Sigmoid colon (tissue), 7 donors: Measurements from ENCODE around the gene PDHA1. TPM values are rescaled to one million over a fixed set of nuclear protein-coding genes. Genes with fewer than 3 reads are reported as not detected.

Source experiments
- DNase-seq: peaks from one replicate; pipeline ENCODE4 v3.0.0-alpha.2; 2019
- H3K27ac ChIP-seq, 4 donors: fragments of 200-600 bp; sonication (generic); one replicate each; pipeline ENCODE4 v1.5.1; 2016 to 2019; ENCODE audit warnings: mild to moderate bottlenecking in 1 of 4
- H3K27me3 ChIP-seq, 3 donors: fragments of 200-600 bp; sonication (generic); one replicate each; pipeline ENCODE4 v1.5.1; 2019; ENCODE audit warnings: mild to moderate bottlenecking in 1 of 3
- H3K36me3 ChIP-seq, 4 donors: fragments of 200-600 bp; sonication (generic); one replicate each; pipeline ENCODE4 v1.5.1; 2016 to 2019
- H3K4me1 ChIP-seq, 4 donors: fragments of 200-600 bp; sonication (generic); one replicate each; pipeline ENCODE4 v1.5.1; 2017 to 2019
- H3K4me3 ChIP-seq, 4 donors: fragments of 200-600 bp; sonication (generic); one replicate each; pipeline ENCODE4 v1.5.1; 2017 to 2019; ENCODE audit warnings: mild to moderate bottlenecking in 2 of 4, moderate library complexity in 1 of 4
- H3K9me3 ChIP-seq, 4 donors: fragments of 200-600 bp in 3 of 4; sonication (generic) in 3 of 4; one replicate each; pipeline versions ENCODE4 v1.5.1 to v1.6.1; 2013 to 2019
- CTCF ChIP-seq, 4 experiments: fragments of 450-650 bp in 3 of 4; fragments of 200-600 bp in 1 of 4; IDR thresholded peaks; one replicate each; pipeline ENCODE4 v1.5.1; 2016 to 2019; ENCODE audit warnings: antibody characterized with exemption in 4 of 4, mild to moderate bottlenecking in 3 of 4, moderate library complexity in 2 of 4
- EP300 ChIP-seq, 4 donors: sonication (generic); formaldehyde crosslinking; IDR thresholded peaks; one replicate each; pipeline ENCODE4 v1.6.1; 2017; ENCODE audit warnings: antibody characterized with exemption in 4 of 4
- POLR2A ChIP-seq, 2 donors: fragments of 450-650 bp; IDR thresholded peaks; one replicate each; pipeline ENCODE4 v1.6.1; 2016; ENCODE audit warnings: antibody characterized with exemption in 2 of 2, mild to moderate bottlenecking in 2 of 2, moderate library complexity in 2 of 2
- POLR2AphosphoS5 ChIP-seq, 4 donors: sonication (generic); formaldehyde crosslinking; IDR thresholded peaks; one replicate each; pipeline ENCODE4 v1.6.1; 2017; ENCODE audit warnings: antibody characterized with exemption in 4 of 4
- WGBS, 2 donors: extraction: QIAGEN DNeasy Blood & Tissue Kit; methylation state at CpG; one replicate each; pipeline ENCODE4 v1.1.7; 2013; 5-methylcytosine and 5-hydroxymethylcytosine counted together
- intact Hi-C: fragments of 100-400 bp; cut with DNase I; formaldehyde crosslinking; loops from one replicate; pipeline ENCODE4 v1.15.1; 2023
- polyA plus RNA-seq, 3 donors: library from polyadenylated mRNA; stranded (reverse); fragments of 200-250 nt; gene quantifications; one replicate each; pipeline ENCODE4 v1.2.3, GENCODE V29; 2013
- total RNA-seq, 4 donors: library from RNA; depleted of rRNA; stranded (reverse); fragments of >200 nt; gene quantifications; one replicate each; pipeline ENCODE4 v1.1.0, GENCODE V29; 2016
- donor health status: healthy with polysubstance abuse.
- donor health status: Bipolar disorder and iron deficiency.
- donor health status: healthy.

PDHA1 gene
- total and polyA plus RNA-seq, 7 donors, result 51.7 to 222 (median 71.3) TPM

DNA sequence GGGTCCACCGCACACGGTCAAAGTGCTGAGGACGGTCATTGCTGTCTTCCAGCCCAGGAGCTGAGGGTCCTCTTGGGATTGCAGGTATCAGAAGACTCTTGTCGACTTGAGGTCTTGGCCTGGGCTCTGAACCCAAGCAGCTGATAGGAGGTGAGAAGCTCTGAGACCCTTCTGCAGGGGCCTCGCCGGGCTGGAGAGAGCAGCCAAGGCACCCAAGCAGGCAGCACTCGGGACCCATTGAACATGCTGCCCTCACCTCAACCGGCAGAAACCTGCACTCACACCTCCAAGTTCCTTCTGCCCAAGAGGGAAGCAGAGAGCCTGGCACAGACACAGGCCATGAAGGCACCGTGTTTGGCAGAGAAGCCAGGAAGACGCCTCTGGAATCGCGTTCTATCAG is 34.1 kb downstream of the PDHA1 start:
- Histone ChIP-seq H3K4me3 (no peak overlapping the region), H3K9me3 (no peaks in the 10 kb centered on the region), H3K27me3 (peaks cover 0 to 3% (median 0%) of the 10 kb centered on the region in 3 donors), H3K36me3 (no peaks in the 10 kb centered on the region), H3K4me1 (peaks cover 0 to 5% (median 4%) of the 10 kb centered on the region in 4 donors), H3K27ac (no peak overlapping the region)
- intact Hi-C loops, result loop anchor here (10.0 kb wide), 1 partner anchor 137 kb away; the partner anchor contains the start of gene MAP3K15
- WGBS, 2 donors, result 96% methylated on average over 12 of the region's 12 CpGs
- TF ChIP-seq EP300 (IDR thresholded peaks at IDR 0.05) (no peak), POLR2AphosphoS5 (IDR thresholded peaks at IDR 0.05) (no peak), POLR2A (IDR thresholded peaks at IDR 0.05) (no peak), CTCF (IDR thresholded peaks at IDR 0.05) (no peak)
- DNase-seq, result peak; percentile 41

GRCh38 chrX:19381326-19381725 is 37.6 kb downstream of the PDHA1 start:
- TF ChIP-seq POLR2AphosphoS5 (IDR thresholded peaks at IDR 0.05) (no peak), EP300 (IDR thresholded peaks at IDR 0.05) (no peak), CTCF (IDR thresholded peaks at IDR 0.05) (no peak), POLR2A (IDR thresholded peaks at IDR 0.05) (no peak)
- Histone ChIP-seq H3K9me3 (no peaks in the 10 kb centered on the region), H3K4me3 (no peak overlapping the region), H3K4me1 (no peaks in the 10 kb centered on the region), H3K36me3 (no peaks in the 10 kb centered on the region), H3K27ac (no peak overlapping the region), H3K27me3 (no peaks in the 10 kb centered on the region)
- intact Hi-C loops, result no loop called here
- peak; percentile 30 for DNase-seq
- WGBS, 2 donors, result 93 to 96% methylated on average over 9 of the region's 9 CpGs

- no peaks in the 10 kb centered on the region for H3K9me3 ChIP-seq
- no peaks in the 10 kb centered on the region for H3K4me1 ChIP-seq
- TF ChIP-seq POLR2AphosphoS5 (IDR thresholded peaks at IDR 0.05), result no peak
- no peak for TF ChIP-seq EP300 (IDR thresholded peaks at IDR 0.05)
- TF ChIP-seq CTCF (IDR thresholded peaks at IDR 0.05), result no peak
- TF ChIP-seq POLR2A (IDR thresholded peaks at IDR 0.05), result no peak
- H3K27me3 ChIP-seq, result no peaks in the 10 kb centered on the region
- DNase-seq, result peak; percentile 40
- WGBS, 2 donors, result 28 to 34% methylated on average over 16 of the region's 16 CpGs
- no peak overlapping the region for H3K27ac ChIP-seq
- intact Hi-C loops, result no loop called here
- H3K36me3 ChIP-seq, result no peaks in the 10 kb centered on the region
- H3K4me3 ChIP-seq, result no peak overlapping the region
Measured at GRCh38 chrX:19382555-19383145, 38.9 kb downstream of the PDHA1 start.

DNA sequence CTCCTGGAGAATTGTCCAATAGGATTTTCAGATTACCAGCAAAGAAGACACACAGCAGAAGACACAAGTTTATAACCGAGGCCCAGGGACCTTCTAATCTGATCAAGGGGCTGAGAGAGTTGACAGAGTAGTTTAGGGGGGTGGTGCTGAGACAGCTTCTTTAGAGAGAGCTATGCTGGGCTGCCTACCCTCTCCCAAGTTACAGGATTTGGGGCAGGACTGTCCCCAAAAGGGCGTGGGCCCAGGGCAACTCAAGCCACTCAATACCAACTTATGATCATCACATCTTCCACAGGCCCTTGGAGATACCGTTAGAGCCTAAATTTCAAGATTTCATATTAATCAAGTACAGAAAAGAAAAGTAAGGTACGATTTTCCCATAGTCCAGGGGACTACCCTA is 43.0 kb downstream of the PDHA1 start:
- Histone ChIP-seq H3K4me3 (no peak overlapping the region), H3K4me1 (no peaks in the 10 kb centered on the region), H3K27me3 (no peaks in the 10 kb centered on the region), H3K36me3 (no peaks in the 10 kb centered on the region), H3K27ac (no peak overlapping the region), H3K9me3 (no peaks in the 10 kb centered on the region)
- no peak for TF ChIP-seq POLR2AphosphoS5 (IDR thresholded peaks at IDR 0.05)
- no peak for TF ChIP-seq CTCF (IDR thresholded peaks at IDR 0.05)
- TF ChIP-seq POLR2A (IDR thresholded peaks at IDR 0.05), result no peak
- TF ChIP-seq EP300 (IDR thresholded peaks at IDR 0.05), result no peak
- intact Hi-C loops, result no loop called here
- 90% methylated on average over 4 of the region's 4 CpGs for WGBS, 2 donors
- DNase-seq, result no peak
